ENCODE data around the gene RDX.
A peak's percentile ranks its signal among the peaks of the same experiment; 100 is the strongest.

RDX gene

GRCh38 chr11:110296226-110297075, at the start of gene RDX:
RDX (minus strand) TSS chr11:110296614; CDS start chr11:110279692, 16,922 bp downstream.
- H3K9ac ChIP-seq (ENCODE audit: low read depth, low read length), result peak within 1 kb of the TSS; percentile 94; the same call in 1 of the 2 replicates
- H3K27me3 ChIP-seq (ENCODE audit: insufficient read depth, low read length), result no peaks in the 10 kb centered on the region
- H3K27ac ChIP-seq (ENCODE audit: low read length), result peak within 1 kb of the TSS; percentile 88
- H3K4me1 ChIP-seq (ENCODE audit: insufficient read depth, low read length), result peaks cover 34% of the 10 kb centered on the region
- H3K9me3 ChIP-seq (ENCODE audit: insufficient read depth, low read depth, low read length), result no peaks in the 10 kb centered on the region
- peak within 1 kb of the TSS; percentile 95 for H3K4me3 ChIP-seq (ENCODE audit: low read length)
- H3K36me3 ChIP-seq (ENCODE audit: insufficient read depth, low read depth, low read length), result no peaks in the 10 kb centered on the region

- no peak overlapping the region for H3K4me3 ChIP-seq (ENCODE audit: low read length)
- no peak overlapping the region for H3K9ac ChIP-seq (ENCODE audit: low read depth, low read length)
- H3K9me3 ChIP-seq (ENCODE audit: insufficient read depth, low read depth, low read length), result no peaks in the 10 kb centered on the region
Measured at GRCh38 chr11:110345743-110346142, 49.3 kb upstream of the RDX start.

GRCh38 chr11:110340436-110340835, 44.0 kb upstream of the RDX start:
- Histone ChIP-seq H3K36me3 (ENCODE audit: insufficient read depth, low read depth, low read length) (no peaks in the 10 kb centered on the region), H3K4me3 (ENCODE audit: low read length) (no peak overlapping the region), H3K4me1 (ENCODE audit: insufficient read depth, low read length) (peaks cover 3% of the 10 kb centered on the region; the same call in 1 of the 2 replicates), H3K27ac (ENCODE audit: low read length) (no peak overlapping the region), H3K27me3 (ENCODE audit: insufficient read depth, low read length) (no peaks in the 10 kb centered on the region), H3K9me3 (ENCODE audit: insufficient read depth, low read depth, low read length) (no peaks in the 10 kb centered on the region), H3K9ac (ENCODE audit: low read depth, low read length) (no peak overlapping the region)

More at GRCh38 chr11:110345743-110346142, 49.3 kb upstream of the RDX start:
- Histone ChIP-seq H3K36me3 (ENCODE audit: insufficient read depth, low read depth, low read length) (no peaks in the 10 kb centered on the region), H3K27me3 (ENCODE audit: insufficient read depth, low read length) (no peaks in the 10 kb centered on the region), H3K27ac (ENCODE audit: low read length) (no peak overlapping the region), H3K4me1 (ENCODE audit: insufficient read depth, low read length) (0 out of 2 replicates have a peak, but pooled peaks cover 3% of the 10 kb centered on the region)

- H3K9me3 ChIP-seq (ENCODE audit: insufficient read depth, low read depth, low read length), result no peaks in the 10 kb centered on the region
- no peak overlapping the region for H3K27ac ChIP-seq (ENCODE audit: low read length)
- H3K36me3 ChIP-seq (ENCODE audit: insufficient read depth, low read depth, low read length), result no peaks in the 10 kb centered on the region
Measured at GRCh38 chr11:110339456-110340250, 43.2 kb upstream of the RDX start.

GRCh38 chr11:110338684-110339083, 42.3 kb upstream of the RDX start:
- Histone ChIP-seq H3K36me3 (ENCODE audit: insufficient read depth, low read depth, low read length) (no peaks in the 10 kb centered on the region), H3K4me1 (ENCODE audit: insufficient read depth, low read length) (peaks cover 3% of the 10 kb centered on the region; the same call in 1 of the 2 replicates), H3K27ac (ENCODE audit: low read length) (no peak overlapping the region), H3K9me3 (ENCODE audit: insufficient read depth, low read depth, low read length) (no peaks in the 10 kb centered on the region), H3K4me3 (ENCODE audit: low read length) (no peak overlapping the region), H3K27me3 (ENCODE audit: insufficient read depth, low read length) (no peaks in the 10 kb centered on the region), H3K9ac (ENCODE audit: low read depth, low read length) (no peak overlapping the region)

More at GRCh38 chr11:110339456-110340250, 43.2 kb upstream of the RDX start:
- Histone ChIP-seq H3K4me3 (ENCODE audit: low read length) (no peak overlapping the region), H3K4me1 (ENCODE audit: insufficient read depth, low read length) (peaks cover 3% of the 10 kb centered on the region; the same call in 1 of the 2 replicates), H3K9ac (ENCODE audit: low read depth, low read length) (no peak overlapping the region), H3K27me3 (ENCODE audit: insufficient read depth, low read length) (no peaks in the 10 kb centered on the region)

- no peak overlapping the region for H3K9ac ChIP-seq (ENCODE audit: low read depth, low read length)
- H3K27ac ChIP-seq (ENCODE audit: low read length), result no peak overlapping the region
- H3K4me1 ChIP-seq (ENCODE audit: insufficient read depth, low read length), result peaks cover 3% of the 10 kb centered on the region; the same call in 1 of the 2 replicates
- no peaks in the 10 kb centered on the region for H3K9me3 ChIP-seq (ENCODE audit: insufficient read depth, low read depth, low read length)
- no peaks in the 10 kb centered on the region for H3K36me3 ChIP-seq (ENCODE audit: insufficient read depth, low read depth, low read length)
- H3K4me3 ChIP-seq (ENCODE audit: low read length), result no peak overlapping the region
- H3K27me3 ChIP-seq (ENCODE audit: insufficient read depth, low read length), result no peaks in the 10 kb centered on the region
Measured at GRCh38 chr11:110337570-110338193, 41.3 kb upstream of the RDX start.

GRCh38 chr11:110336054-110336453, 39.6 kb upstream of the RDX start:
- no peaks in the 10 kb centered on the region for H3K27me3 ChIP-seq (ENCODE audit: insufficient read depth, low read length)
- H3K27ac ChIP-seq (ENCODE audit: low read length), result no peak overlapping the region
- no peaks in the 10 kb centered on the region for H3K36me3 ChIP-seq (ENCODE audit: insufficient read depth, low read depth, low read length)

GRCh38 chr11:110335358-110335757, 38.9 kb upstream of the RDX start:
- Histone ChIP-seq H3K36me3 (ENCODE audit: insufficient read depth, low read depth, low read length) (no peaks in the 10 kb centered on the region), H3K9me3 (ENCODE audit: insufficient read depth, low read depth, low read length) (peaks cover 15% of the 10 kb centered on the region), H3K27me3 (ENCODE audit: insufficient read depth, low read length) (no peaks in the 10 kb centered on the region), H3K9ac (ENCODE audit: low read depth, low read length) (no peak overlapping the region), H3K4me1 (ENCODE audit: insufficient read depth, low read length) (peaks cover 3% of the 10 kb centered on the region; the same call in 1 of the 2 replicates), H3K27ac (ENCODE audit: low read length) (no peak overlapping the region), H3K4me3 (ENCODE audit: low read length) (no peak overlapping the region)

More at GRCh38 chr11:110336054-110336453, 39.6 kb upstream of the RDX start:
- peaks cover 3% of the 10 kb centered on the region; the same call in 1 of the 2 replicates for H3K4me1 ChIP-seq (ENCODE audit: insufficient read depth, low read length)
- H3K9ac ChIP-seq (ENCODE audit: low read depth, low read length), result no peak overlapping the region
- no peak overlapping the region for H3K4me3 ChIP-seq (ENCODE audit: low read length)
- peaks cover 13% of the 10 kb centered on the region for H3K9me3 ChIP-seq (ENCODE audit: insufficient read depth, low read depth, low read length)

GRCh38 chr11:110331626-110332025, 35.2 kb upstream of the RDX start:
- no peaks in the 10 kb centered on the region for H3K36me3 ChIP-seq (ENCODE audit: insufficient read depth, low read depth, low read length)
- H3K27ac ChIP-seq (ENCODE audit: low read length), result no peak overlapping the region
- H3K4me3 ChIP-seq (ENCODE audit: low read length), result no peak overlapping the region
- peaks cover 15% of the 10 kb centered on the region for H3K9me3 ChIP-seq (ENCODE audit: insufficient read depth, low read depth, low read length)
- H3K4me1 ChIP-seq (ENCODE audit: insufficient read depth, low read length), result no peaks in the 10 kb centered on the region
- H3K9ac ChIP-seq (ENCODE audit: low read depth, low read length), result no peak overlapping the region
- no peaks in the 10 kb centered on the region for H3K27me3 ChIP-seq (ENCODE audit: insufficient read depth, low read length)

- H3K4me1 ChIP-seq (ENCODE audit: insufficient read depth, low read length), result no peaks in the 10 kb centered on the region
- H3K9ac ChIP-seq (ENCODE audit: low read depth, low read length), result no peak overlapping the region
- H3K27ac ChIP-seq (ENCODE audit: low read length), result no peak overlapping the region
- no peaks in the 10 kb centered on the region for H3K27me3 ChIP-seq (ENCODE audit: insufficient read depth, low read length)
- no peak overlapping the region for H3K4me3 ChIP-seq (ENCODE audit: low read length)
- peaks cover 15% of the 10 kb centered on the region for H3K9me3 ChIP-seq (ENCODE audit: insufficient read depth, low read depth, low read length)
- no peaks in the 10 kb centered on the region for H3K36me3 ChIP-seq (ENCODE audit: insufficient read depth, low read depth, low read length)
Measured at GRCh38 chr11:110329445-110329844, 33.0 kb upstream of the RDX start.

GRCh38 chr11:110327508-110327907, 31.1 kb upstream of the RDX start:
- no peak overlapping the region for H3K27ac ChIP-seq (ENCODE audit: low read length)
- peaks cover 15% of the 10 kb centered on the region for H3K9me3 ChIP-seq (ENCODE audit: insufficient read depth, low read depth, low read length)
- no peaks in the 10 kb centered on the region for H3K36me3 ChIP-seq (ENCODE audit: insufficient read depth, low read depth, low read length)
- no peaks in the 10 kb centered on the region for H3K27me3 ChIP-seq (ENCODE audit: insufficient read depth, low read length)
- no peak overlapping the region for H3K9ac ChIP-seq (ENCODE audit: low read depth, low read length)
- no peaks in the 10 kb centered on the region for H3K4me1 ChIP-seq (ENCODE audit: insufficient read depth, low read length)
- no peak overlapping the region for H3K4me3 ChIP-seq (ENCODE audit: low read length)

All from iPS-20b (cell line).